GM12878 (cell line): Measurements from ENCODE around the gene PATJ. TPM values are rescaled to one million over a fixed set of nuclear protein-coding genes. Genes with fewer than 3 reads are reported as not detected.

Source experiments
- ATAC-seq: fragments of 200-7000 bp; cut with Tn5 transposase; 3 replicates; pipeline ENCODE4 v1.9.1; 2020; ENCODE audit warnings: mild to moderate bottlenecking, moderate library complexity
- BruUV-seq: library from RNA; stranded (reverse); fragments of 400-500 nt; replicated peaks from 2 replicates; lab custom pipeline; 2021; lab: Mats Ljungman, UMichigan
- CTCF ChIA-PET: fragments of 300-600 bp; sonication (Branson Sonifier 250); formaldehyde crosslinking; extraction: SDS; loops from one replicate; lab custom pipeline; 2021; ENCODE audit warnings: inconsistent platforms; lab: Yijun Ruan, JAX
- POLR2A ChIA-PET: fragments of 350-600 bp; formaldehyde crosslinking; extraction: SDS; loops from one replicate; lab custom pipeline; 2021; ENCODE audit warnings: inconsistent platforms; lab: Charles Lee
- RAD21 ChIA-PET: fragments of 300-600 bp; sonication (Branson Sonifier 250); formaldehyde crosslinking; loops from one replicate; lab custom pipeline; 2023; ENCODE audit warnings: antibody characterized with exemption; ENCODE audit not compliant: unreplicated experiment; lab: Charles Lee
- SMC1A ChIA-PET: fragments of 300-600 bp; sonication (Branson Sonifier 250); formaldehyde crosslinking; loops from one replicate; lab custom pipeline; 2023; ENCODE audit not compliant: unreplicated experiment, uncharacterized antibody; lab: Charles Lee
- DNase-seq: peaks from one replicate; pipeline ENCODE4 v3.0.0-alpha.2; 2011; ENCODE audit warnings: low read depth, low spot score
- FAIRE-seq: peaks from 3 replicates; lab custom pipeline; 2011; peaks lifted over from hg19 to GRCh38; lab: Jason Lieb, UNC
- H2AFZ ChIP-seq: 2 replicates; pipeline ENCODE4 v1.6.0; 2011; ENCODE audit warnings: low read depth, low read length, control low read depth; ENCODE audit not compliant: control insufficient read depth
- H3K27ac ChIP-seq: 2 replicates; pipeline ENCODE4 v1.5.1; 2011; ENCODE audit warnings: control low read depth; ENCODE audit not compliant: control insufficient read depth, insufficient read depth
- H3K27me3 ChIP-seq, 2 experiments: replicated peaks in 1 of 2; 2 replicates each; pipeline versions ENCODE4 v1.6.0 to v1.6.1; 2011; ENCODE audit warnings: low read length in 1 of 2; ENCODE audit not compliant: control insufficient read depth in 2 of 2, insufficient read depth in 2 of 2
- H3K36me3 ChIP-seq, 2 experiments: 2 replicates each; pipeline ENCODE4 v1.5.1; 2011; ENCODE audit warnings: low read length in 1 of 2; ENCODE audit not compliant: control insufficient read depth in 2 of 2, insufficient read depth in 2 of 2
- H3K4me1 ChIP-seq: 2 replicates; pipeline ENCODE4 v1.6.1; 2011; ENCODE audit warnings: mild to moderate bottlenecking, low read length, moderate library complexity, mixed read lengths; ENCODE audit not compliant: control insufficient read depth, insufficient read depth
- H3K4me2 ChIP-seq: 2 replicates; pipeline ENCODE4 v1.6.0; 2011; ENCODE audit warnings: control low read depth; ENCODE audit not compliant: control insufficient read depth, insufficient read depth
- H3K4me3 ChIP-seq: fragments of 200-600 bp; sonication (generic); 2 replicates; pipeline ENCODE4 v1.5.1; 2016
- H3K79me2 ChIP-seq: 2 replicates; pipeline ENCODE4 v1.6.0; 2011; ENCODE audit warnings: low read length; ENCODE audit not compliant: control insufficient read depth, insufficient read depth
- H3K9ac ChIP-seq: 2 replicates; pipeline ENCODE4 v1.8.0; 2011; ENCODE audit warnings: low read length, control low read depth, mixed read lengths; ENCODE audit not compliant: control insufficient read depth, insufficient read depth
- H3K9me3 ChIP-seq: replicated peaks from 3 replicates; pipeline ENCODE4 v1.5.1; 2011; ENCODE audit warnings: mild to moderate bottlenecking, low read length; ENCODE audit not compliant: control insufficient read depth, insufficient read depth
- H4K20me1 ChIP-seq: 2 replicates; pipeline ENCODE4 v1.6.0; 2011; ENCODE audit not compliant: control insufficient read depth, insufficient read depth
- BCL11A ChIP-seq: IDR thresholded peaks from 2 replicates; pipeline ENCODE4 v1.6.1; 2011; ENCODE audit warnings: low read depth, low read length
- BMI1 ChIP-seq: fragments of 450-650 bp; IDR thresholded peaks from 2 replicates; pipeline ENCODE4 v1.6.1; 2016; ENCODE audit warnings: mild to moderate bottlenecking, moderate library complexity, borderline replicate concordance
- CHD4 ChIP-seq: fragments of 200-600 bp; sonication (generic); IDR thresholded peaks from 2 replicates; pipeline ENCODE4 v1.6.1; 2016; ENCODE audit warnings: mild to moderate bottlenecking
- FOXK2 ChIP-seq: fragments of 450-650 bp; IDR thresholded peaks from 2 replicates; pipeline ENCODE4 v1.6.1; 2017; ENCODE audit warnings: mild to moderate bottlenecking, moderate library complexity
- HDAC2 ChIP-seq: fragments of 200-600 bp; sonication (generic); IDR thresholded peaks from 2 replicates; pipeline ENCODE4 v1.6.1; 2017
- HDAC6 ChIP-seq: fragments of 200-600 bp; sonication (generic); IDR thresholded peaks from one replicate; pipeline ENCODE4 v1.8.0; 2017; ENCODE audit warnings: antibody characterized with exemption; ENCODE audit not compliant: unreplicated experiment
- HDGF ChIP-seq: fragments of 450-650 bp; IDR thresholded peaks from 2 replicates; pipeline ENCODE4 v1.6.1; 2016; ENCODE audit warnings: antibody characterized with exemption
- MTA2 ChIP-seq: fragments of 450-650 bp; IDR thresholded peaks from 2 replicates; pipeline ENCODE4 v1.6.1; 2016; ENCODE audit warnings: low read depth, mild to moderate bottlenecking, moderate library complexity
- NFIC ChIP-seq: IDR thresholded peaks from 2 replicates; pipeline ENCODE4 v1.6.1; 2012; ENCODE audit warnings: low read depth, mild to moderate bottlenecking, inconsistent platforms, low read length, moderate library complexity
- RAD51 ChIP-seq: fragments of 450-650 bp; IDR thresholded peaks from 2 replicates; pipeline ENCODE4 v1.6.1; 2016; ENCODE audit warnings: moderate library complexity, mild to moderate bottlenecking, inconsistent platforms
- RBBP5 ChIP-seq: fragments of 200-600 bp; sonication (generic); conservative IDR thresholded peaks from 2 replicates; pipeline ENCODE4 v1.6.1; 2016
- SIN3A ChIP-seq: IDR thresholded peaks from 2 replicates; pipeline ENCODE4 v1.6.1; 2012; ENCODE audit warnings: low read depth, low read length, improper control_type of control experiment
- SMAD1 ChIP-seq: fragments of 450-650 bp; IDR thresholded peaks from 2 replicates; pipeline ENCODE4 v1.6.1; 2018; ENCODE audit warnings: mild to moderate bottlenecking, low read depth; ENCODE audit not compliant: partially characterized antibody
- ZNF384 ChIP-seq: IDR thresholded peaks from 2 replicates; pipeline ENCODE4 v1.6.1; 2012; ENCODE audit warnings: low read depth, mild to moderate bottlenecking, low read length, improper control_type of control experiment, borderline replicate concordance
- ZSCAN29 ChIP-seq: fragments of 450-650 bp; IDR thresholded peaks from 2 replicates; pipeline ENCODE4 v1.6.1; 2017; ENCODE audit warnings: mild to moderate bottlenecking, moderate library complexity
- WGBS: methylation state at CpG from one replicate; pipeline ENCODE4 v1.1.6; 2016; ENCODE audit warnings: low lambda C conversion rate; ENCODE audit not compliant: insufficient replicate concordance, insufficient coverage; ENCODE audit errors: missing lambda C conversion rate; 5-methylcytosine and 5-hydroxymethylcytosine counted together
- in situ Hi-C: fragments of 300-500 bp; cut with MboI; formaldehyde crosslinking; loops from 9 replicates; pipeline ENCODE4 v1.14.3; 2018; ENCODE audit warnings: mixed read lengths
- intact Hi-C: fragments of 100-400 bp; cut with micrococcal nuclease; formaldehyde crosslinking; loops from one replicate; pipeline ENCODE4 v1.14.2; 2022; ENCODE audit not compliant: unreplicated experiment
- polyA plus RNA-seq, 11 experiments: library from polyadenylated mRNA; depleted of rRNA in 4 of 11; unstranded in 6 of 11; stranded (reverse) in 5 of 11; fragments of >200 nt; fragmentation: Nextera tagmentation in 4 of 11; fragmentation: Illumina TruSeq in 1 of 11; extraction: Ambion mirVana in 4 of 11; extraction: Trizol in 1 of 11; gene quantifications; 1 replicate in 1 of 11; 2 replicates in 10 of 11; pipeline versions ENCODE4 v1.2.1 to v1.2.3, GENCODE V29; 2011 to 2016; ENCODE audit warnings: inconsistent platforms in 2 of 11, missing spikeins in 2 of 11, low read depth in 1 of 11
- total RNA-seq, 4 experiments: library from RNA; depleted of rRNA in 3 of 4; stranded (reverse); fragments of >200 nt in 3 of 4; fragmentation: Illumina TruSeq in 1 of 4; extraction: Trizol in 1 of 4; gene quantifications; 2 replicates each; pipeline versions ENCODE4 v1.2.1 to v1.2.3, GENCODE V29; 2013 to 2021
- TF ChIP-seq, protein P1 (sequence below): IDR thresholded peaks from 2 replicates; pipeline ENCODE4 v1.6.1; 2011; ENCODE audit warnings: borderline replicate concordance, low read depth, mild to moderate bottlenecking, moderate library complexity, low read length; ENCODE audit not compliant: insufficient read depth, poor library complexity, severe bottlenecking
- TF ChIP-seq, protein P2 (sequence below): IDR thresholded peaks from 2 replicates; pipeline ENCODE4 v1.6.1; 2012; ENCODE audit warnings: low read length, inconsistent platforms

Gene PATJ
- total and polyA plus RNA-seq, 10 of the 15 experiments (the other 5 are each of a cell fraction or from before 2014, with no cell fraction given) = 2.8 to 13.9 (median 6.9) TPM

DNA sequence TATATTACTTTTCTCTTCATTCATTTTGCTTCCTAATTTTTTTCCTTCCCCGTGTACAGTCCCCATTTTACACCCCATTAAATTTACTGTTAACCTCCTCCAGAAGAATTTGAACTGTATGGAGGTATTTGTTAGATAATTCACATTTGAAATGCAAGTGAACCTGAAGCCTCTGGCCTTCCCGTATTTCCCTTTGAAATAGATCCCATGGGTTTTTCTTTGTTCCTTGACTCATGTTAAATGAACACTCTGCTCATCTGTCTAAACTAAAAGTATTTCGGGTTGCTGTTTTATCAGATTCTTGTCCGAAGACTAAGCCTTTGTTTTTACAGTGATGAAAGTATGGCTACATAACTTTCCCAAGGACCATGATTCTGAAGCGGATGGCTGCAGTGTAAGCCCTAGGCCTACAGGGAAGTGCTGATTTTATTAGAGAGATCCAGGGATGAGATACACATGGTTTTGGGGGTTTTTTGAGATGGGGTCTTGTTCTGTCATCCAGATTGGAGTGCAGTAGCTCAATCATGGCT, 187.9 kb downstream of the PATJ start:
- H3K27me3 ChIP-seq = no peaks in the 10 kb centered on the region
- DNase-seq = no peak
- intact Hi-C loops = loop anchor here (10.0 kb wide), 1 partner anchor 65 kb away; no protein-coding TSS in a partner anchor
- no peaks in the 10 kb centered on the region for H3K4me1 ChIP-seq
- H2AFZ ChIP-seq = no peak overlapping the region
- H3K4me3 ChIP-seq = no peak overlapping the region
- in situ Hi-C loops = no loop called here
- FAIRE-seq = no peak
- no peaks in the 10 kb centered on the region for H4K20me1 ChIP-seq
- TF ChIP-seq BMI1 = no peak
- no peak for TF ChIP-seq BCL11A
- TF ChIP-seq RAD51 = no peak
- TF ChIP-seq, all 136 proteins: peak for 0
- Histone ChIP-seq H3K4me2 (no peak overlapping the region), H3K9ac (no peak overlapping the region), H3K79me2 (no peaks in the 10 kb centered on the region), H3K36me3 (no peaks in the 10 kb centered on the region), H3K9me3 (no peaks in the 10 kb centered on the region), H3K27ac (no peak overlapping the region)
- no TSS peak for BruUV-seq
- SMC1A ChIA-PET = no interaction called here
- RAD21 ChIA-PET = no interaction called here
- POLR2A ChIA-PET = no interaction called here
- no peak for ATAC-seq
- WGBS = 74% methylated on average over 5 of the region's 5 CpGs
- CTCF ChIA-PET = no interaction called here

DNA sequence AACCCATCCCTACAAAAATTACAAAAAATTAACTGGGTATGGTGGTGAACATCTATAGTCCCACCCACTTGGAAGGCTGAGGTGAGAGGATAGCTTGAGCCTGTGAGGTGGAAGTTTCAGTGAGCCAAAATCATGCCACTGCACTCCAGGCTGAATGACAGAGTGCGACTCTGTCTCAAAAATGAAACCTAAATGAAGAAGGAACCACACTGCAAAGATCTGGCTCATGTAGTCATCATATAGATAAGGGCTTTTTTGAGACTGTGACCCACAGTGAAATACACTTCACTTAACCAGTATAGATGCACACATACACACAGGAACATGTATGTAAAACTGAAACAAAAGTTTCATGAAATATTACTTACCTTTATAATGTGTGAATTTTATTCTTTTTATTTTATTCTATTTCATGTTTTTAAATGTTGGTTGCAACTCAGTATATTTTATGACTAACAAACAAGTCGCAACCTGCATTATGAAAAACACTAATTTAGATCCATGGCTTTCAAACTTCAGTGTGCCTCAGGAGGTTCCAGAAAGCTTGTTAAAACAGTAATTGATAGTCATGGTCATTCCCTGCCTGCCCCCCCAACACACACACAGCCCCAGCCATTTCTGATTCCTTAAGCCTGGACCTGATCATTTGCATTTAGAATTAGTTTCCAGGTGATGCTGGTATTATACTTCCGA, 189.5 kb downstream of the PATJ start:
- ChIA-PET SMC1A (no interaction called here), CTCF (no interaction called here), RAD21 (no interaction called here), POLR2A (no interaction called here)
- intact Hi-C loops (loop anchor here (10.0 kb wide), 1 partner anchor 63 kb away; no protein-coding TSS in a partner anchor), in situ Hi-C loops (no loop called here)
- H2AFZ ChIP-seq = no peak overlapping the region
- H3K9me3 ChIP-seq = no peaks in the 10 kb centered on the region
- no TSS peak for BruUV-seq
- no peaks in the 10 kb centered on the region for H3K4me1 ChIP-seq
- H3K79me2 ChIP-seq = no peaks in the 10 kb centered on the region
- no peak overlapping the region for H3K27ac ChIP-seq
- DNase-seq (no peak), FAIRE-seq (no peak), ATAC-seq (no peak)
- 62% methylated on average over 3 of the region's 3 CpGs for WGBS
- no peaks in the 10 kb centered on the region for H4K20me1 ChIP-seq
- H3K36me3 ChIP-seq = no peaks in the 10 kb centered on the region
- no peak overlapping the region for H3K4me2 ChIP-seq
- no peak overlapping the region for H3K4me3 ChIP-seq
- no peak overlapping the region for H3K9ac ChIP-seq
- H3K27me3 ChIP-seq = no peaks in the 10 kb centered on the region
- no peak for TF ChIP-seq CHD4
- TF ChIP-seq ZSCAN29 = no peak
- no peak for TF ChIP-seq HDAC2
- TF ChIP-seq ZNF384 = no peak
- no peak for TF ChIP-seq NFIC
- TF ChIP-seq, protein P1, sequence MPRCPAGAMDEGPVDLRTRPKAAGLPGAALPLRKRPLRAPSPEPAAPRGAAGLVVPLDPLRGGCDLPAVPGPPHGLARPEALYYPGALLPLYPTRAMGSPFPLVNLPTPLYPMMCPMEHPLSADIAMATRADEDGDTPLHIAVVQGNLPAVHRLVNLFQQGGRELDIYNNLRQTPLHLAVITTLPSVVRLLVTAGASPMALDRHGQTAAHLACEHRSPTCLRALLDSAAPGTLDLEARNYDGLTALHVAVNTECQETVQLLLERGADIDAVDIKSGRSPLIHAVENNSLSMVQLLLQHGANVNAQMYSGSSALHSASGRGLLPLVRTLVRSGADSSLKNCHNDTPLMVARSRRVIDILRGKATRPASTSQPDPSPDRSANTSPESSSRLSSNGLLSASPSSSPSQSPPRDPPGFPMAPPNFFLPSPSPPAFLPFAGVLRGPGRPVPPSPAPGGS = no peak
- no peak for TF ChIP-seq HDGF
- TF ChIP-seq SIN3A = no peak
- TF ChIP-seq HDAC6 = no peak
- TF ChIP-seq FOXK2 = no peak
- TF ChIP-seq, protein P2, sequence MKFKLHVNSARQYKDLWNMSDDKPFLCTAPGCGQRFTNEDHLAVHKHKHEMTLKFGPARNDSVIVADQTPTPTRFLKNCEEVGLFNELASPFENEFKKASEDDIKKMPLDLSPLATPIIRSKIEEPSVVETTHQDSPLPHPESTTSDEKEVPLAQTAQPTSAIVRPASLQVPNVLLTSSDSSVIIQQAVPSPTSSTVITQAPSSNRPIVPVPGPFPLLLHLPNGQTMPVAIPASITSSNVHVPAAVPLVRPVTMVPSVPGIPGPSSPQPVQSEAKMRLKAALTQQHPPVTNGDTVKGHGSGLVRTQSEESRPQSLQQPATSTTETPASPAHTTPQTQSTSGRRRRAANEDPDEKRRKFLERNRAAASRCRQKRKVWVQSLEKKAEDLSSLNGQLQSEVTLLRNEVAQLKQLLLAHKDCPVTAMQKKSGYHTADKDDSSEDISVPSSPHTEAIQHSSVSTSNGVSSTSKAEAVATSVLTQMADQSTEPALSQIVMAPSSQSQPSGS = no peak
- TF ChIP-seq SMAD1 = no peak
- no peak for TF ChIP-seq MTA2
- no peak for TF ChIP-seq RBBP5
